GM19468 (cell line): ENCODE data around the gene MYOCD.
"Not testable (repeated sequence)": the region's sequence is repeated elsewhere in the genome, so short reads cannot be mapped to it uniquely, and the experiment has no call there.

Experiments used
- ATAC-seq: cut with Tn5 transposase; IDR thresholded peaks from one replicate; pipeline ENCODE4 v1.9.1; 2021; ENCODE audit warnings: mild to moderate bottlenecking, moderate library complexity, moderate number of reproducible peaks; ENCODE audit not compliant: unreplicated experiment; ENCODE audit errors: extremely low read depth

The MYOCD gene, protein sequence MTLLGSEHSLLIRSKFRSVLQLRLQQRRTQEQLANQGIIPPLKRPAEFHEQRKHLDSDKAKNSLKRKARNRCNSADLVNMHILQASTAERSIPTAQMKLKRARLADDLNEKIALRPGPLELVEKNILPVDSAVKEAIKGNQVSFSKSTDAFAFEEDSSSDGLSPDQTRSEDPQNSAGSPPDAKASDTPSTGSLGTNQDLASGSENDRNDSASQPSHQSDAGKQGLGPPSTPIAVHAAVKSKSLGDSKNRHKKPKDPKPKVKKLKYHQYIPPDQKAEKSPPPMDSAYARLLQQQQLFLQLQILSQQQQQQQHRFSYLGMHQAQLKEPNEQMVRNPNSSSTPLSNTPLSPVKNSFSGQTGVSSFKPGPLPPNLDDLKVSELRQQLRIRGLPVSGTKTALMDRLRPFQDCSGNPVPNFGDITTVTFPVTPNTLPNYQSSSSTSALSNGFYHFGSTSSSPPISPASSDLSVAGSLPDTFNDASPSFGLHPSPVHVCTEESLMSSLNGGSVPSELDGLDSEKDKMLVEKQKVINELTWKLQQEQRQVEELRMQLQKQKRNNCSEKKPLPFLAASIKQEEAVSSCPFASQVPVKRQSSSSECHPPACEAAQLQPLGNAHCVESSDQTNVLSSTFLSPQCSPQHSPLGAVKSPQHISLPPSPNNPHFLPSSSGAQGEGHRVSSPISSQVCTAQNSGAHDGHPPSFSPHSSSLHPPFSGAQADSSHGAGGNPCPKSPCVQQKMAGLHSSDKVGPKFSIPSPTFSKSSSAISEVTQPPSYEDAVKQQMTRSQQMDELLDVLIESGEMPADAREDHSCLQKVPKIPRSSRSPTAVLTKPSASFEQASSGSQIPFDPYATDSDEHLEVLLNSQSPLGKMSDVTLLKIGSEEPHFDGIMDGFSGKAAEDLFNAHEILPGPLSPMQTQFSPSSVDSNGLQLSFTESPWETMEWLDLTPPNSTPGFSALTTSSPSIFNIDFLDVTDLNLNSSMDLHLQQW

GRCh38 chr17:12665263-12666210, at the start of gene MYOCD:
Gene MYOCD (plus strand): TSS chr17:12665890. CDS start chr17:12666189, 299 bp downstream.
- ATAC-seq, result no peak

DNA sequence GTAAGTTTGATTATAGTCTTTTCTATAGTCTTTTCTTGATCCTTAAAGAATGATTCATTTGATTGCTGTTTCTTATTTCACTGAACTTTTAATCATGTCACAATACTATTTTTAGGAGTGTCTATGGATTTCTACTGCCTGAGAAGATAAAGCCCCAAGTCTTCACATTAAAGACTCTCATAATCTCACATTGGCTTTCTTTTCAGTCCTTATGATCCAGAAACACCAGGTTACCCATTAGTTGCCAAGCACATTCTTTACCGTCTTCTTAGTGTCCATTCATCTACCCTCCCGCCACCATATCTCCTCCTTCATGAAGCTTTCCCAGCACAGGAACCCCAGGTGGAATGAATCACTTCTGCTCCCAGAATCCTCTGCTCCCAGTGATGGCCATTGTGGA, 49.5 kb upstream of the MYOCD start:
- ATAC-seq, result no peak

DNA sequence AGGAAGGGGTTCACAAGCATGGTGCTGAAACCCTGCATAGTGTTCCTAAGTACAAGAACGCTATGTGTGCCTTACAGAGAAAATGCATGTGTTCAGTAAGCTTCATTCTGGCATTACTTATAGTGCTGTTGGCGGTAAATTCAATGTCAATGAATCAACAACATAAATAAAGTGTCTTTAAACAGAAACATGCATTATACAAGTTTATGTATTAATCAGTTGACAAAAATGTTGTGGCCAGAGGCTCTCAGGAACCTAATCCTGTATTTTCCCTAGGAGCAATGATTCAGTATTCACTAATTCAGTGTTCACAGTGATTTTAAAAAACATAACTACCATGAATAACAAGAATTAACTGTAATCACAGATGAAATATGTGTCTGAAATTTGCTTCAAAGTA, 47.1 kb upstream of the MYOCD start:
- no peak for ATAC-seq

DNA sequence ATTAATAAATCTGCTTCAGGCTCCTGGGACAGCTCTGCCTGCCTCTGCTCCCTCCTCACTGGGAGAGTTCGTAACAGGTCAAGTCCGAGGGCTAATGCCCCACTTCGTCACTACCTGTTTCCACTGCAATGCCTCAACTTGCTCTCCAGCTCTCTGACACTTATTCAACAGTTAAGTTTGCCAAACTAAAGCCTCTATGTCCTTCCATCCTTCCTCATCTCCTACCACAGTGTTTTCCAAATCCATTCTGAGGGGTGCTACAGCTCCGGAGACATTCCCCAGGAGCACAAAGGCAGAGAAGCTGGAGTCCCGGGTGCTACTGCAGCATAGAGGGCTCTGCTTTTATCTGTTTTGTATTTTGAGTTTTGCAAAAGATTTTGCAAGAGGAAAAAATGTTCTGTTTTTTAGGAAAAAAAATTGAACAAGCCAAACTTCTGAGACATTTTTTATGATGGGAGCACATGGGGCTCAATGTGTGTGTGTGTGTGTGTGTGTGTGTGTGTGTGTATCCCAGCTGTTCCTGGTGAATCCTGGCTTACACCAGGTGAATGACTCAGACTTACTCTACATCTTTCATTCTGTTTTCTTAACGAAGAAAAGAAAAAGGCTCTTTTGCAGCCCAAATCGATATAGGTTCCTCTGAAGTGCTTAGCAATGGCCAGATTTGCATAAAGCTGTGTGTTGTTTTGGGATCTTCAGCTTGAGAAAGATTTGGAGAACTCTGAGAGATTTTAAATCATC, 46.1 kb upstream of the MYOCD start:
- no peak for ATAC-seq

GRCh38 chr17:12620200-12620720, 45.4 kb upstream of the MYOCD start:
- ATAC-seq, result no peak

- no peak for ATAC-seq
Measured at GRCh38 chr17:12622726-12623125, 43.0 kb upstream of the MYOCD start.

DNA sequence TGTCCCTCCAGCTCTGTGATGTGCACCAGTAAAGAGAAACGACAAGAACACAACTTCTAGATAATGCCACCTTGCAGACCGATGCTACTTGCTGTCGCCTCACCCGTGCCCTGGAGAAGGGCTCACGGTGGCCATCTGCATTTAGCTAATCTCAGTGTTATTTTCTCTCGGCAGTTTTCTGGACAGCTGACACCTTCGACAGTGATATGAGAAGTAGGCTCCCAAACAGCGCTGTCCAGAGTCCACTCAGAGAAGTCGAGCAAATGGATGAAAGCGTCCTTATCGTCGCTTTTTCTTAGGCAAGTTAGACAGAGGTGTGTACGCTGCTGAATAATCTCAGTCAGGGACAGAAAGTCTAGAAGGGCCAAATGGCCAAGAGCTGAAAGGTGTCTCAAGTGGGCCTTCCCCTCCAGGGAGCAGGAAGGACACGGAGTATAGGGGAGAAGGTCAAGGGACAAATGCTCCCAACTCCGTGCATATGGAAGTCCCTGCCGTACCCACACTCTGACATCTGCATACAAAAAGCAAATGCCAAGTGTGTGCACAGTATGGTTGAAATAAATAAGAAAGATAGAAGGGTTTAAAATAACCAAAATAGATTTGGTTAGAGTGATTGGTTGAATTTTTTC, 42.4 kb upstream of the MYOCD start:
- no peak for ATAC-seq

DNA sequence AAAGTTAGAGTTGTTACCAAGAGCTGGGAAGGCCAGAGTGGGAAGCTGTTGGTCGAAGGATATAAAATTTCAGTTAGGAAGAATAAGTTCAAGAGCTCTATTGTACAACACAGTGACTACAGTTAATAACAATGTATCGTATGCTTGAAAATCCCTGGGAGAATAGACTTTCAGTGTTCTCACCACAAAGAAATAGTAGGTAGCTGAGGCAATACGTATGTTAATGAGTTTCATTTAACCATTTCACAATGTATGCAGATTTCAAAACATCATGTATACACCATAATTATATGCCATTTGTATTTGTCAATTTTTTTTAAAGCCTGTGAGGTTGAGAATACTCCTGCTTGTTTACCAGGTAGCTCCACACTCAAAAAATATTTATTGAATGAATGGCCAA, 41.5 kb upstream of the MYOCD start:
- ATAC-seq, result no peak

DNA sequence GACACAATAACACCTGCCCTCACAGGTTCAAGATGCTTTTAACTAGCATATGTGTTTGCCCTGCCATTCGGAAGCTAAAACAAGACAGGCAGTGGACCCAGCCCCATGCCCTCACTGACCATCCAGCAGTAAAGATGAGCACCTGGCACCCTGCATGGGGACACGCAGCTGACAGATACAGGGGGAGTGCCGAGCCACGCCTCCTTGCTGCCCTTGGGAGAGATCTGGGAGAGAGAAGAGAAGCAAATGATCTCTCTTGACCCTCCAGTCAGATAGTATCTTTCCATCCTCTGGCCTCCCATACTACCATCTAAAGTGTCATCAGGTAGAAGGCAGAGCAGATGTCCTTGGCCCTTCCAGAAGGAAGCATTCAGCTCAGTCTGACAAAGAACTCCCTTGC, 40.6 kb upstream of the MYOCD start:
- no peak for ATAC-seq

GRCh38 chr17:12627177-12627629, 38.5 kb upstream of the MYOCD start:
- ATAC-seq, result no peak

DNA sequence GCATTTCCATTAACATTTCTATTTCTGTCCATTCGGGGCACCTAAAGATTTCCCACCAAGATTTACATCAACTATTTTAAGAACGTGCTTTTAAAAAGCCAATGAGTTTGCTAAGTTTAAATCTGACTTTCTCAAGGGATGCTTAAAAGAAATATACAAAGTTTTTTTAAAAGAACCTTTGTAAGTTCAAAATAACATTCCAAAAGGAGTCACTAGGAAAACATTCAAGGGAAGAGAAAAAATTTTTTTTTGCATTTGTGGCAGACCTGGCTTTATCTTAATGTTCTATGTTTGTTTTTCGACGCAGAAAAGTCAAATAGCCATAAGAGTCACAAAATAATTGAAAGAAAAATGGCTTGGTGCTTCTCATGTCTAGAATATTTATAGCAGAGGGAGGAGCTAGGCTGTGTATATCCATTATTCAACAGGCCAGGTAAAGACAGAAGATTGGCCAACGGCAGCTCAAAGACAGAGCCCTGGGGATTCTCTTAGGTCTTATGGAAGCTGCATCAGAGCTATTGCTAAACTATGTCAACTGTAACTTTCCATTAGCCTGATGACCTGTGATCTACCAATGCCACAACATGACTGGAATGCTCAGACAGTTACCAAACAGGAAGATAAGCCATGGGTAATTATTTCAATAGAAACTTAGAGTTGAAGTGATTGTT, 37.8 kb upstream of the MYOCD start:
- ATAC-seq, result no peak

DNA sequence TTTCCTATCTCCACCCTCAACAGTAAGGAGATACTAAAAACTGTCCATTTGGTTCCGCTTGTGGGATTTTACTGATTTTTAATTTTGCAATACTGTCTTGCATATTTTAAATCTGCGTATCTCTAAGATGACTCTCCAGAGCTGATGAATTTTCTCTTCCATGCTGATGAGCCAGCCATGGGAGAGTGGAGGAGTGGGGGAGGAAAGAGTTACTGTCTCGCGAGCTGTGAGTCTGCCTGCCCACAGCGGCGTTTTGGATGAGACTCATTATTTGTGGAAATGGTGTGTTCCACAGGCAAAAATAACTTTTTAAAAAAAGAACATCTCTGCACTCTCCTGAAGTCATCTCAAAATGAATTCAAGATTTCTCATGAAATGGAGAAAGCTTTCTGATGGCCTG, 34.6 kb upstream of the MYOCD start:
- ATAC-seq, result no peak

DNA sequence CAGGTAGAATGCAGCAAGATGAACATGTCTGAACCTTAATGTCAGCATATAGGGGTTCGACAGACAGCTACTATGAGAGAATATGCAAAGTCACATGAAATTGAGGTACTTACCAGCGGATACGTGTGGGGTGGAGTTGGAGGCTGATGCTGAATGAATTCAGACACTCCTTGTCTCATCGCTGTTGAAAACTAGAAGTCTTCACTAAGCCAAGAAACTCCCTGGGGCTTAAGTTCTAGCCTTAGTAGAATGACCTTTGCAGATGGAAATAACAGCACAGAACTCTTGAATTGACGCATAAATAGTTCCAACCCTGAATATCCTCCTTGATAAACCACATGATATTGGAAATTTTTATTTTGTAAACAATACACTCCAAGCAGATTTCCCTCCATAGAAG, 32.9 kb upstream of the MYOCD start:
- ATAC-seq, result no peak

DNA sequence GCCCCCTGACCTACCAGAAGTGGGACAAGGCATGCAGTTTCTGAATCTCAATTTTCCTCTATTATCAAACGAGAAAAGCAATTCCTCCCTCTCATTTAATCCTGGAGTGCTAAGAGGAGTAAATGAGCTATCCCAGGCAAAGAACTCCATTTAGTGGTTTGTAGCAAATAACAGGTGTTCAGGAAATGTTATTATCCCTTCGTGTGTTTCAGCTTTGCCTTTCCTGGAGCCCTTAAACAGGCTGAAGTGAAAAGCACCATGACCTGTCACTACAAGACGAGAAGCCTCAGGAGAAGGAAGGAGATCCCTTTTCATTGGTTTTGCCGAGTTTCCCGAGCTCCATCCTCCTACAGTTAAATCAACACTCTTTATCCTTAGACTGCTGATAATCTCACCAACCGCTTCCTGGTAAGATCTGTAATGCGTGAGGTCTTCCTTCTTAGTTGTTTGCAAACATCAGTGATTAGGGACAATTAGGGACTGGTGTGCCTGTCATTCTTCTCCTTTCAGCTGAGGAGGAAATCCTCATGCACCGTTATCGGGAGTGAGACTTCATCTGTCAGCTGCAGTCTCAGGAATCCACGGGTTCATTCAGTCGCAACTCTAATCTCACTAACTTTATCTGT, 30.8 kb upstream of the MYOCD start:
- ATAC-seq, result no peak

DNA sequence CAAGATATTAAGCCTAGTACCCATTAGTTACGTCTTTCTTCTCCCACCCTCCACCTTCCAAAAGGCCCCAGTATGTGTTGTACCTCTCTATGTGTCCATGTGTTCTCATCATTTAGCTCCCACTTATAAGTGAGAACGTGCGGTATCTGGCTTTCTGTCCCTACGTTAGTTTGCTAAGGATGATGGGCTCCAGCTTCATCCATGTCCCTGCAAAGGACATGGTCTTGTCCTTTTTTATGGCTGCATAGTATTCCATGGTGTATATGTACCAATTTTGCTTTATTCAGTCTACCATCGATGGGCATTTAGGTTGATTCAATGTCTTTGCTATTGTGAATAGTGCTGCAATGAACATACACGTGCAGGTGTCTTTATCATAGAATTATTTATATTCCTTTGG, 29.7 kb upstream of the MYOCD start:
- not testable (repeated sequence) for ATAC-seq

DNA sequence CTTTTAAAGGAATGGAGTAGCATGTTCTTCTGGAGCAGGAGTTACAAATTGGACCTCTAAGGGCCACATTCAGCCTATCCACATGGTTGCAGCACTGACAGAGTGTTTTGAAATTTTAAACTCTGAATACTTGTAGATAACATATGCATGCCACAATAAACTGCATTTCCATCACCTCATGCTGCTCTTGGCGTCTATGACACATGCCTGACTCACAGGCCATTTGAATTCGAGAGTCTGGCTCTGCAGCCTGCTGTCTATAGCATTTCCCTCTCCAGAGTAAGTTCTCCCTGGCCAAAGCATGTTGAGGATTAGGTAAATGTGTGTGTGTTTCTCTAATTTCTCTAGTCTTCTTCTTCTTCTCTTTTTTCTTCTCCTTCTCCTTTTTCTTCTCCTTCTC, 28.7 kb upstream of the MYOCD start:
- no peak for ATAC-seq

DNA sequence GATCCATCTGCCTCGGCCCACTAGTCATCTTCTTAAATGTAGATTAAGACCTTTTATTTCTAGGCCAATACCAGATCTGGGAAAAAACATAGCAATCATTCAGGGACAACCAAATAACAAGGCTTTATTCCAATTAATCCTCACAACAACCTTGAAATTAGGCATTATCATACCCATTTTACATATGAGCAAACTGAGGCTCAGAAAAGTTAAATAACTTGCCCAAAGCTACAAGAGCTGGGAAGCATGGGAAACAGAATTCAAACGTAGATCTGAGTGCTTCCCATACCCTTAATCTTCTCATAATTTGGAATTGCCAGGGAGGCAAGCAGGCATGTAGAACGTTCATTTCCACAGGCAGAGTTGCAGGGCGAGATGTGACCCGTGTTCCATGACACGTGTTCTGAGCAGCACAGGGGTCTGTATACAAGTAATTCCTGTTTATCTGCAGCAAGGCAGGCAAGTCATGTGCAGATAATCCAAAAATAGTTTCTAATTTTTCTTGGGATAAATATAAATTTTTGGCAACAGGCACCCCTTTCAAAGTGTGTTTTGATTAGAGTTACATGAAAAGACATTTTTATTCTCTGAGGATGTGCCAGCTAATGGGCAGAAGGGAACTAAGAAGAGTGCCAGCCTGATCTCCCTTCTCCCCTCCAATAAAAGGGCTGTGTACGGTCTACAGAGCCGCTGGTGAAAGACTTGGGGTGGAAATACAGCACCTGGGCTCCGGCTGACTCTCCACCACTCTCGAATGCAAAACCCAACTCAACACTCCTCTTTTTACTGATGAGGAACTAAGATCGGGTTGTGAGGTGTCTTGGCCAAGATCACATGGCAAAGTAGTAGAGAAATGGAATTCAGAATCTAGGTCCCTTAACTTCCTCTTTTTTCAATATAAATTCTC, 27.7 kb upstream of the MYOCD start:
- ATAC-seq, result no peak
